ENCODE measurements around the gene PRR33. TPM values are rescaled to one million over a fixed set of nuclear protein-coding genes. Genes with fewer than 3 reads are reported as not detected.
A peak's percentile ranks its signal among the peaks of the same experiment; 100 is the strongest.
"Not testable (repeated sequence)": the region's sequence is repeated elsewhere in the genome, so short reads cannot be mapped to it uniquely, and the experiment has no call there.

Gene PRR33
- total RNA-seq, 4 donors from 2014 or later = not detected

DNA sequence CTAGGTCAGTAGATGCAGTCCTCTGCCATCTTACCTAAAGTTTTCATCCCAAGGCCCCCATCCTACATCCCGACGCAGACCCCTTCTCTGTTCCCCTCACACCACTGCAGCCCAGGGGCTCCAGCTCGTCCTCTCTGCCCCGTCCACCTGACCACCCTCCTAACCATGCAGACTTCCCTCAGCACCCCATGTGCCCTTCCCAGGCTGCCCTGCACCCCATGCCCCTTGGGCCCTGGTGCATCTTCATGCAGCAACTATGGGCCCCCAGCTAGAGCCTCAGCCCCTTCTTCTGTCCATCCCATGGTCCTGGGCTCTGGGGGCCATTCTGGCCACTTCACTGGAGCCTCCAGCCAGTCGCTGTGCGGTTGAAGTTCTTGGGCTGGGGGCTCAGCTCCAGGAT is 2.9 kb downstream of the PRR33 start:
- TF ChIP-seq POLR2A (IDR thresholded peaks at IDR 0.05; ENCODE audit: low read depth) = no peak
- no peak for TF ChIP-seq POLR2AphosphoS5 (IDR thresholded peaks at IDR 0.05)
- TF ChIP-seq CTCF (IDR thresholded peaks at IDR 0.05) = no peak
- no peak for TF ChIP-seq EP300 (IDR thresholded peaks at IDR 0.05)
- H3K4me1 ChIP-seq = peaks cover 0 to 14% (median 2%) of the 10 kb centered on the region in 4 donors
- 76% methylated on average over 4 of the region's 6 CpGs for WGBS
- intact Hi-C loops (cut with DNase I) = no loop called here
- peaks cover 0 to 48% (median 15%) of the 10 kb centered on the region in 4 donors for H3K36me3 ChIP-seq
- H3K27me3 ChIP-seq = peaks cover 0 to 10% (median 0%) of the 10 kb centered on the region in 4 donors
- peak overlapping the region in 1 of 4 donors; percentile 34 for H3K27ac ChIP-seq (replicated peaks in 1 of 4)
- no peak overlapping the region for H3K4me3 ChIP-seq
- H3K9me3 ChIP-seq = no peaks in the 10 kb centered on the region
- no peak for DNase-seq (ENCODE audit: extremely low spot score)

- H3K9me3 ChIP-seq = no peaks in the 10 kb centered on the region
- 63% methylated on average over 3 of the region's 9 CpGs for whole genome bisulfite sequencing
- no peak for TF ChIP-seq POLR2AphosphoS5 (IDR thresholded peaks at IDR 0.05)
- no peak for TF ChIP-seq EP300 (IDR thresholded peaks at IDR 0.05)
- H3K36me3 ChIP-seq = peaks cover 0 to 49% (median 15%) of the 10 kb centered on the region in 4 donors
- H3K27ac ChIP-seq (replicated peaks in 1 of 4) = peak overlapping the region in 2 of 4 donors; percentile 15 to 34
- H3K4me3 ChIP-seq = no peak overlapping the region
- peaks cover 0 to 10% (median 0%) of the 10 kb centered on the region in 4 donors for H3K27me3 ChIP-seq
- peaks cover 0 to 14% (median 2%) of the 10 kb centered on the region in 4 donors for H3K4me1 ChIP-seq
- no peak for DNase-seq (ENCODE audit: extremely low spot score)
- intact Hi-C loops (cut with DNase I) = no loop called here
Measured at GRCh38 chr11:1888347-1888753, 3.3 kb downstream of the PRR33 start.

DNA sequence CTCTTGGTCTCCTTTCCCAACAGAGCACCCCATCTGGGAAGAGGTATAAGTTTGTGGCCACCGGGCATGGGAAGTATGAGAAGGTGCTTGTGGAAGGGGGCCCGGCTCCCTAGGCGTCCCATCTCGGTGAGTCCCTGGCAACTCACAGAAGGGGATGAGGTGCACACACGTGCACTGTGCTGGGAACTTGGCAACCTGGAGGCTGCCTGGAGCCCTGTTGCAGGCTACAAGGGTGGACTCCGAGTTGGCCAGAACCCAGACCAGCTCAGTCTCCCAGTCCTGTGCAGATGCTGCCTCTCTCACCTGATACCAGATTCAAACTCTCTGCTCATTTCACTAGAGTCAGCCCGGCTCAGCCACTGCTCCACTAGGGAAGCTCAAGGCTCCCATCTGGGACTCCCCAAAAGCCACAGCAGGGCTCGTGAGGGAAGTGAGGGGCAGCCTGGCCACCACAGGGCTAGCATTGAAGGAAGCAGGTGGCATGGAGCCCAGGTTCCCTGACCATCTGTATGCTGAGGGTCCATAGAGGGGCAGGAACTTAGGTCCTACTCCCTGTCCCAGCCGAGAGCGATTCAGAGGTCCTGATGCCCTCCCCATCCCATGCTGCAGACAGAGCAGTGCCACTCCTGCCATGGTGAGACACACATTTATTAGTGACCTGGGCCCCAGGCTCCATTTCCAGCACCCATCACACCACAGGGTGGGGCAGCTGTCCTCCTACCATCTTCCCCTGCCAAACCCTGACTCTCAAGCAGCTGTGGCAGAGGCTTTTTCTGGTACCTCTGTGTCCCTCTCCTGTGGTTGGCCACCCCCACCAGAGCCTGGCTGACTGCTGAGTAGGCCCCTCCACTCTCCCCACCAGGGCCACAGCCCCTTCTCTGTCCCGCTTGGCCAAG is 4.0 kb downstream of the PRR33 start:
- peaks cover 0 to 49% (median 15%) of the 10 kb centered on the region in 4 donors for H3K36me3 ChIP-seq
- no peak overlapping the region for H3K4me3 ChIP-seq
- peak overlapping the region in 2 of 4 donors; percentile 15 to 34 for H3K27ac ChIP-seq (replicated peaks in 1 of 4)
- H3K27me3 ChIP-seq = peaks cover 0 to 10% (median 0%) of the 10 kb centered on the region in 4 donors
- H3K4me1 ChIP-seq = peaks cover 3 to 21% (median 6%) of the 10 kb centered on the region in 4 donors
- DNase-seq (ENCODE audit: extremely low spot score) = no peak
- WGBS = 93% methylated on average over 5 of the region's 11 CpGs
- no peaks in the 10 kb centered on the region for H3K9me3 ChIP-seq
- TF ChIP-seq CTCF (IDR thresholded peaks at IDR 0.05) (no peak), POLR2A (IDR thresholded peaks at IDR 0.05; ENCODE audit: low read depth) (no peak), EP300 (IDR thresholded peaks at IDR 0.05) (no peak), POLR2AphosphoS5 (IDR thresholded peaks at IDR 0.05) (no peak)
- intact Hi-C loops (cut with DNase I) = no loop called here

GRCh38 chr11:1886551-1886950 is 5.1 kb downstream of the PRR33 start:
- Histone ChIP-seq H3K27me3 (peaks cover 0 to 10% (median 0%) of the 10 kb centered on the region in 4 donors), H3K4me1 (peaks cover 15 to 32% (median 18%) of the 10 kb centered on the region in 4 donors), H3K36me3 (peaks cover 0 to 49% (median 15%) of the 10 kb centered on the region in 4 donors)
- H3K4me3 ChIP-seq; H3K27ac ChIP-seq (replicated peaks in 1 of 4); H3K9me3 ChIP-seq; intact Hi-C loops (cut with DNase I); DNase-seq (ENCODE audit: extremely low spot score): not testable (repeated sequence)
- whole genome bisulfite sequencing = 90% methylated on average over 10 of the region's 13 CpGs

DNA sequence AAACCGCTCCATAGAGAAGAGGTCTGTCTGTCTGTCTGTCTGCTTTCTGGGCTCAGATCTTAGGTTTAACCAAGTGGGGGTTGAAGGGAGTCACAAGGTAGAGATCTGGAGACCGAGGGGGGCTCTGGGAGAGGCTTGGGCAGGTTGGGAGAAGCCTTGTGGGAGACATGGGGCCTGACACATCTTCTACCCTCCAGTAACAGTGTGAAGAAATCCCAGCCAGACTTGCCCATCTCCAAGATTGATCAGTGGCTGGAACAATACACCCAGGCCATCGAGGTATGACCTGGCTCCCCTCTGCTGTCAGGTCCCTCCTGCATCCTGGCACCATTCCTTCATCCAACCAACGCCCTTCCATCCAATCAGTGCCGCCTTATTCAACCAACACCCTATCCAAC is 7.4 kb downstream of the PRR33 start:
- Histone ChIP-seq H3K27me3 (no peaks in the 10 kb centered on the region), H3K36me3 (peaks cover 0 to 49% (median 15%) of the 10 kb centered on the region in 4 donors), H3K9me3 (no peaks in the 10 kb centered on the region), H3K4me3 (no peak overlapping the region), H3K27ac (replicated peaks in 1 of 4) (no peak overlapping the region), H3K4me1 (peaks cover 35 to 51% (median 37%) of the 10 kb centered on the region in 4 donors)
- TF ChIP-seq CTCF (IDR thresholded peaks at IDR 0.05) = no peak
- no peak for TF ChIP-seq POLR2A (IDR thresholded peaks at IDR 0.05; ENCODE audit: low read depth)
- no peak for TF ChIP-seq EP300 (IDR thresholded peaks at IDR 0.05)
- TF ChIP-seq POLR2AphosphoS5 (IDR thresholded peaks at IDR 0.05) = no peak
- DNase-seq (ENCODE audit: extremely low spot score) = no peak
- WGBS = over 99% methylated on average over 5 of the region's 5 CpGs
- intact Hi-C loops (cut with DNase I) = loop anchor here (5.0 kb wide), 1 partner anchor 42 kb away; no protein-coding TSS in a partner anchor

Measured in esophagus muscularis mucosa (tissue), 4 donors.